ENCODE measurements around the gene AKAP8L.
"Not testable (repeated sequence)": the region's sequence is repeated elsewhere in the genome, so short reads cannot be mapped to it uniquely, and the experiment has no call there.

Gene AKAP8L

GRCh38 chr19:15418231-15418578 lies 583 bp downstream of the AKAP8L start:
- Mint-ChIP-seq H3K36me3 (ENCODE audit: low read depth) (peaks cover 49% of the 10 kb centered on the region), H3K27ac (peak overlapping the region; percentile 84), H3K4me1 (peaks cover 52% of the 10 kb centered on the region), H3K9me3 (peaks cover 9% of the 10 kb centered on the region), H3K4me3 (peak overlapping the region; percentile 95), H3K27me3 (ENCODE audit: low read depth, poor library complexity) (peaks cover 5% of the 10 kb centered on the region)
- no peak for TF ChIP-seq CTCF (IDR thresholded peaks at IDR 0.05)
- DNase-seq, result no peak

DNA sequence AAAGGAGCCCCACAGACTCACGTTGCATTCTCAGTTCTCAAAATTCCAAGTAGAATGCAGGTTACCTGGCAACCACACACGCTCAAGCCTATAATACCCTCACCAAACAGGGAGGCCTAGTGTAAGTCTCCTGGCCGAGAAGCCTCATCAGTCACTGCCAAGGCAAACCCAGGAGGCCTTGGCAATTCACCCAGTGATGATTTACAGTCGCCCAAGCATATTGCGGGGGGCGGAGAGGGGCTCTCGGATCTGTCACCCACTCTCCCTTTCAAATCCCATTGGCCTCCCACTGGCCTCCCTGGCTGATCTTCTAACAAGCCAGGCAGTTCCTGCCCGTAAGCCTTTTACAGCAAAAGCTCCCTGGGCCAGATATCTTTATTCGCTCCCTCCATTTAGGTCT lies 1.1 kb downstream of the AKAP8L start:
- H3K4me1 Mint-ChIP-seq, result peaks cover 57% of the 10 kb centered on the region
- peaks cover under 1% of the 10 kb centered on the region for H3K27me3 Mint-ChIP-seq (ENCODE audit: low read depth, poor library complexity)
- peaks cover 5% of the 10 kb centered on the region for H3K9me3 Mint-ChIP-seq
- peak overlapping the region; percentile 95 for H3K4me3 Mint-ChIP-seq
- peaks cover 44% of the 10 kb centered on the region for H3K36me3 Mint-ChIP-seq (ENCODE audit: low read depth)
- peak; percentile 41 for DNase-seq
- TF ChIP-seq CTCF (IDR thresholded peaks at IDR 0.05), result no peak
- H3K27ac Mint-ChIP-seq, result peak overlapping the region; percentile 84

GRCh38 chr19:15412832-15413231 lies 6.0 kb downstream of the AKAP8L start:
- H3K4me3 Mint-ChIP-seq, result no peak overlapping the region
- no peaks in the 10 kb centered on the region for H3K27me3 Mint-ChIP-seq (ENCODE audit: low read depth, poor library complexity)
- H3K36me3 Mint-ChIP-seq (ENCODE audit: low read depth), result peaks cover 54% of the 10 kb centered on the region
- H3K4me1 Mint-ChIP-seq, result peaks cover 58% of the 10 kb centered on the region
- no peak for DNase-seq
- no peak for TF ChIP-seq CTCF (IDR thresholded peaks at IDR 0.05)
- no peaks in the 10 kb centered on the region for H3K9me3 Mint-ChIP-seq
- peak overlapping the region; percentile 29 for H3K27ac Mint-ChIP-seq

- not testable (repeated sequence) for H3K9me3 Mint-ChIP-seq; H3K4me3 Mint-ChIP-seq; H3K27me3 Mint-ChIP-seq (ENCODE audit: low read depth, poor library complexity); H3K27ac Mint-ChIP-seq; DNase-seq
- peaks cover 44% of the 10 kb centered on the region for H3K4me1 Mint-ChIP-seq
- H3K36me3 Mint-ChIP-seq (ENCODE audit: low read depth), result peaks cover 51% of the 10 kb centered on the region
Measured at GRCh38 chr19:15411351-15411750, 7.4 kb downstream of the AKAP8L start.

- H3K4me3 Mint-ChIP-seq, result no peak overlapping the region
- no peak for TF ChIP-seq CTCF (IDR thresholded peaks at IDR 0.05)
- no peaks in the 10 kb centered on the region for H3K27me3 Mint-ChIP-seq (ENCODE audit: low read depth, poor library complexity)
- DNase-seq, result no peak
- H3K36me3 Mint-ChIP-seq (ENCODE audit: low read depth), result peaks cover 64% of the 10 kb centered on the region
- H3K9me3 Mint-ChIP-seq, result no peaks in the 10 kb centered on the region
- H3K27ac Mint-ChIP-seq, result peak overlapping the region; percentile 98
- H3K4me1 Mint-ChIP-seq, result peaks cover 35% of the 10 kb centered on the region
Measured at GRCh38 chr19:15404780-15405211, 14.0 kb downstream of the AKAP8L start.

GRCh38 chr19:15404097-15404779 lies 14.6 kb downstream of the AKAP8L start:
- no peaks in the 10 kb centered on the region for H3K9me3 Mint-ChIP-seq
- peaks cover 31% of the 10 kb centered on the region for H3K4me1 Mint-ChIP-seq
- no peak overlapping the region for H3K4me3 Mint-ChIP-seq
- H3K36me3 Mint-ChIP-seq (ENCODE audit: low read depth), result peaks cover 59% of the 10 kb centered on the region
- TF ChIP-seq CTCF (IDR thresholded peaks at IDR 0.05), result no peak
- H3K27ac Mint-ChIP-seq, result peak overlapping the region; percentile 98
- no peak for DNase-seq
- no peaks in the 10 kb centered on the region for H3K27me3 Mint-ChIP-seq (ENCODE audit: low read depth, poor library complexity)
